Measurements from ENCODE around the gene DNAJC16.
"Not testable (repeated sequence)": the region's sequence is repeated elsewhere in the genome, so short reads cannot be mapped to it uniquely, and the experiment has no call there.

The DNAJC16 gene

GRCh38 chr1:15507278-15507677 lies 19.4 kb upstream of the DNAJC16 start:
- DNase-seq (ENCODE audit: low spot score) = no peak

GRCh38 chr1:15508700-15509487 lies 17.8 kb upstream of the DNAJC16 start:
- no peak for DNase-seq (ENCODE audit: low spot score)

GRCh38 chr1:15509586-15509985 lies 17.1 kb upstream of the DNAJC16 start:
- DNase-seq (ENCODE audit: low spot score) = no peak

GRCh38 chr1:15510611-15511405 lies 15.8 kb upstream of the DNAJC16 start:
- DNase-seq (ENCODE audit: low spot score) = no peak

- DNase-seq (ENCODE audit: low spot score) = no peak
Observed at GRCh38 chr1:15513192-15513591, 13.5 kb upstream of the DNAJC16 start.

GRCh38 chr1:15513919-15514318 lies 12.7 kb upstream of the DNAJC16 start:
- no peak for DNase-seq (ENCODE audit: low spot score)

- DNase-seq (ENCODE audit: low spot score) = not testable (repeated sequence)
Observed at GRCh38 chr1:15514557-15514956, 12.1 kb upstream of the DNAJC16 start.

GRCh38 chr1:15515022-15515663 lies 11.5 kb upstream of the DNAJC16 start:
- DNase-seq (ENCODE audit: low spot score) = no peak

GRCh38 chr1:15519625-15520024 lies 7.0 kb upstream of the DNAJC16 start:
- DNase-seq (ENCODE audit: low spot score) = no peak

GRCh38 chr1:15521206-15521906 lies 5.3 kb upstream of the DNAJC16 start:
- not testable (repeated sequence) for DNase-seq (ENCODE audit: low spot score)

GRCh38 chr1:15522551-15522950 lies 4.1 kb upstream of the DNAJC16 start:
- no peak for DNase-seq (ENCODE audit: low spot score)

- no peak for DNase-seq (ENCODE audit: low spot score)
Observed at GRCh38 chr1:15523104-15524020, 3.3 kb upstream of the DNAJC16 start.

- DNase-seq (ENCODE audit: low spot score) = no peak
Observed at GRCh38 chr1:15524021-15524282, 2.7 kb upstream of the DNAJC16 start, which contains the start of gene CASP9. TSS of gene CASP9 (minus strand) at chr1:15524215. CDS start at chr1:15524200, 15 bp downstream.

GRCh38 chr1:15524283-15525049 lies 2.2 kb upstream of the DNAJC16 start:
- DNase-seq (ENCODE audit: low spot score) = peak; percentile 99

- DNase-seq (ENCODE audit: low spot score) = no peak
Observed at GRCh38 chr1:15525050-15526020, 1.3 kb upstream of the DNAJC16 start.

- no peak for DNase-seq (ENCODE audit: low spot score)
Observed at GRCh38 chr1:15526021-15526489, 593 bp upstream of the DNAJC16 start.

- no peak for DNase-seq (ENCODE audit: low spot score)
Observed at GRCh38 chr1:15531003-15531402, 4.4 kb downstream of the DNAJC16 start.

GRCh38 chr1:15531682-15532081 lies 5.0 kb downstream of the DNAJC16 start:
- no peak for DNase-seq (ENCODE audit: low spot score)

- DNase-seq (ENCODE audit: low spot score) = no peak
Observed at GRCh38 chr1:15538771-15539170, 12.1 kb downstream of the DNAJC16 start.

All from CD4-positive, alpha-beta T cell treated with Interleukin-6 at 100 ng/mL for 8 hours (primary cell).